Skeletal muscle satellite cell (primary cell): ENCODE measurements around the gene CHD5.

Experiments
- H3K27me3 ChIP-seq: 2 replicates; pipeline ENCODE4 v1.7.0; 2013; ENCODE audit warnings: low read length; ENCODE audit not compliant: control insufficient read depth, insufficient read depth
- H3K36me3 ChIP-seq: 2 replicates; pipeline ENCODE4 v1.7.0; 2013; ENCODE audit warnings: mild to moderate bottlenecking, control low read depth, low read length; ENCODE audit not compliant: insufficient read depth
- H3K4me1 ChIP-seq: 2 replicates; pipeline ENCODE4 v1.7.0; 2013; ENCODE audit warnings: low read length; ENCODE audit not compliant: control insufficient read depth, insufficient read depth
- H3K4me2 ChIP-seq: 2 replicates; pipeline ENCODE4 v1.7.0; 2013; ENCODE audit warnings: mild to moderate bottlenecking, low read length
- H3K4me3 ChIP-seq: 2 replicates; pipeline ENCODE4 v1.7.0; 2013; ENCODE audit warnings: low read length
- H3K9ac ChIP-seq: 2 replicates; pipeline ENCODE4 v1.7.0; 2013; ENCODE audit warnings: mild to moderate bottlenecking, low read depth, low read length, moderate library complexity
- H3K9me3 ChIP-seq: replicated peaks from 2 replicates; pipeline ENCODE4 v1.7.0; 2013; ENCODE audit warnings: mild to moderate bottlenecking, control low read depth, low read length

CHD5 gene

DNA sequence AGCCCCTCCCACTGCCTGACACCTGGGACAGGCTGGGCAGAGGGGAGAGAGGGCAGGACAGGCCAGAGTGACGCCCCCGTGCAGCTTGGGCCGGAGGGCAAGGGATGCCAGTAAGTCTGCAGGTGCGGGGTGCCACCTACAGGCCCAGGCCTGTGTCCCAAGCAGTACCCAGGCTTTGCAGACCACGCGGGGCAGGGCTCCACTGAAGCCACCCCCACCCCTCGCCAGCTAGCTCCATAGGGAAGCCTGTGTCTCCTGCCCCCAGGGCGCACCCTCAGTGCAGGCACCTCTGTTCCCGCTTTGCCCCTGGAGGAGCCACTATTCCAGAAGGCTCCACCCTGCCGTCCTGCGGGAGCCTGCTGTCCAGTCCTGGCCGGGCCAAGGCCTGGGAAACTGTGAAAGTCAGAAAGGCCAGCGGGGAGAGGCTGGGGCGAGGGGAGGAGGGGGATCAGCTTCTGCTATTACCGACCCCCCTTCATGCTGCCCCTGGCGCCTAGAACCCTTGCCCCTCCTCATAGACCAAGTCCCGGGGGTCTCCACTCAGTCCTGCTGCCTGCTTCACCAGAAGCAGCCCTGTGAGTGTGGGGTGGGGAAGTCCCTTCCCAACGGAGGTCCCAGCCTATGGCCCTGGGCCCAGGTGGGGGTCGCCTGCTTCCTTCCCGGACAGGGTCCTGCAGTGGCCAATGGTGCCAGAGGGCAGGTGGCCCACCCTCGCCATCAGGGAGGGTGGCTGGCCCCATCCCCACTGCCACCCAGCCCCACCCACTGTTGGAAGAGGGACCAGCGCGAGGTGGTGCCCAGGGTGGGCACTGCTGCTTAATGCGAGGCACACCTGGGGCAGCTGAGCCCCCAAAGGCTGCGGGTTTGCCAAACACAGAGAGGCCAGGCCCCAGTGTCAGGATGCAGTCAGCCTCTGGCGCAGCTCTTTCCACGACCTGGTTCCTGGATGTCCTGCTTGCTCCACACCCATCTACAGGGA lies 80.0 kb downstream of the CHD5 start:
- no peak overlapping the region for H3K4me3 ChIP-seq

DNA sequence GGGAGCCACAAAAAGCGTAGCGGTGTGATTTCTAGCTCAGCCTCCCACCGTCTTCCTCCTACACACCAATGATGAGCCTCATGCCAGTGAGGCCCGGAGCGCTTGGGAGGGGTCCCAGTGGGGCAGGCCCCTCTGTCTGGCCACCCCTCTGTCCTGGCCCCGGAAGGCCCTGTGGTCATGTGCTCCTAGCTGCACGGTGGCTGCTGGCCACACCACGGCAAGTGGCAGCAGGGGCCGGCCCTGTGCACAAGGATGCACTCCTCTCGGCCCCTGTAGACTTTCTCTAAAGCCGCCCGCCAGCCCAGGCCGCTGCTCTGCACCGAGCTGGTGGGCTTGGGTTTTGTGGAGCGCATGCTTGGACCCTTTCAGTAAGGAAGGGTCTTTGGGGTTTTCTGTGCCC lies 80.8 kb downstream of the CHD5 start:
- H3K9me3 ChIP-seq = no peaks in the 10 kb centered on the region
- peaks cover 26% of the 10 kb centered on the region for H3K27me3 ChIP-seq
- H3K36me3 ChIP-seq = no peaks in the 10 kb centered on the region
- peaks cover 10% of the 10 kb centered on the region for H3K4me1 ChIP-seq
- no peak overlapping the region for H3K9ac ChIP-seq
- H3K4me2 ChIP-seq = no peak overlapping the region
- H3K4me3 ChIP-seq = no peak overlapping the region

More for the DNA sequence above, 80.0 kb downstream of the CHD5 start:
- peaks cover 10% of the 10 kb centered on the region for H3K4me1 ChIP-seq
- H3K9me3 ChIP-seq = no peaks in the 10 kb centered on the region
- no peaks in the 10 kb centered on the region for H3K36me3 ChIP-seq
- no peak overlapping the region for H3K4me2 ChIP-seq
- H3K27me3 ChIP-seq = peaks cover 22% of the 10 kb centered on the region
- no peak overlapping the region for H3K9ac ChIP-seq

DNA sequence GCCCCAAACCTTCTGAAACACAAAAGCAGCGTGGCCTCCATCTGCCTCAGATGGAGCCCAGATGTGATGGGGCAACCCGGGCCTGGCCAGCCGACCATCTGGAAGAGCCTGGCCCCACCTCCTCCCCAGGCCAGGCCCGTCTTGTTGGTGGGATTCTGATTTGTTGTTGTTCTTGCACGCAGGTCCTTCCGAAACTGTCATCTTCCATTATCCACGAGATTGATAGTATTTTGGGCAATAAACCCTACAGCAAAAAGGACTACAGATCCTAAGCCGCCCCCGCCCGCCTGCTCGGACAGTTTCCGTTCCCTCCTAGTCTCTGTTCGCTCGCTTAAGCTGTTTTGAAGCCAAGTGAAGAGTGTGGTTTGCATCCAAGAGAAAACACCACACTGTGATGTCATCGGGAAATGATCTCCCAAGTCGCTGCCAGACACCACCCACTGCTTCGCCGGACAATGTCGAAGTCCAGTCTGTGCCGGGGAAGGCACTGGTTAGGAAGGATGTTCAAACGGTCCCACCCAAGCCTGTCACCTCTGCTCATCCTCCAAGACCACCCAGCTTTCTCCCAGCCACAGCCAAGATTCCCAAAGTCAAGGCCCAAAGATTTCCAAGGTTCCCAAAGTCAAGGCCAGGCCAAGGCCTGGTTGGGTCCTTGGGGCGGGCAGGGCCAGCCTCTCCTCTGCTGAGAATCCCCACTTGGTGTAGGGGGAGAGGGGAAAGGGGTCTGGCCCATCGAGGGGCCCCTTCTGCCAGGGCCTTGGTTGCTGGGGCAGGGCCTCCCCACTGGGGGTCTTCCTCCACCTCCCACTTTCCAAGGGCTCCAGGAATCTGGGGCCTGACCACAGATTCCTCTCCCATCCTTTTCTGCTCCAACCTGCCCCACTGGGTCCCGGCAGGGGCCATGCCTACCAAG lies 81.6 kb downstream of the CHD5 start:
- Histone ChIP-seq H3K4me3 (peak overlapping the region; percentile 20), H3K4me2 (peak overlapping the region; percentile 62), H3K27me3 (peaks cover 29% of the 10 kb centered on the region), H3K36me3 (no peaks in the 10 kb centered on the region), H3K9me3 (no peaks in the 10 kb centered on the region), H3K9ac (no peak overlapping the region), H3K4me1 (peaks cover 10% of the 10 kb centered on the region)

DNA sequence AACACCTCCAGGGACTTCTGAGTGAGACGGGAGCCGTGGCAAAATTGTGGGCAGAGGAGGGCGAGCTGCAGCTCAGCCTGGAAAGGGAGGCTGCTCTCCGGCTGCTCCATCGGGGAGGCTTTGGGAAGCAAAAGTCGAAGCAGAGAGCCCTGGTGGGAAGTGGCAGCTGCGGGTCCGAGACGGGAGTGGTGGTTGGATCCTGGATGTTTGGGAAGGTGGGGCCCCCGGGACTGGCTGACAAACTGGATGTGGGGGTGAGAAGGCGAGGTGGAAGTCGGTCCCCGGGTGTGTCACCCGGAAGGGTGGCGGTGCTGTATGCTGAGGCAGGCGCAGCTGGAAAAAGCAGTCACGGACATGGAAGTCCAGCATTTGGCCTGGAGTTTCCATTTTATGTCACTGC lies 82.3 kb downstream of the CHD5 start:
- H3K4me2 ChIP-seq = no peak overlapping the region
- H3K36me3 ChIP-seq = no peaks in the 10 kb centered on the region
- H3K9me3 ChIP-seq = no peaks in the 10 kb centered on the region
- H3K4me3 ChIP-seq = peak overlapping the region; percentile 20
- H3K27me3 ChIP-seq = peaks cover 29% of the 10 kb centered on the region
- H3K4me1 ChIP-seq = peaks cover 10% of the 10 kb centered on the region
- H3K9ac ChIP-seq = no peak overlapping the region

DNA sequence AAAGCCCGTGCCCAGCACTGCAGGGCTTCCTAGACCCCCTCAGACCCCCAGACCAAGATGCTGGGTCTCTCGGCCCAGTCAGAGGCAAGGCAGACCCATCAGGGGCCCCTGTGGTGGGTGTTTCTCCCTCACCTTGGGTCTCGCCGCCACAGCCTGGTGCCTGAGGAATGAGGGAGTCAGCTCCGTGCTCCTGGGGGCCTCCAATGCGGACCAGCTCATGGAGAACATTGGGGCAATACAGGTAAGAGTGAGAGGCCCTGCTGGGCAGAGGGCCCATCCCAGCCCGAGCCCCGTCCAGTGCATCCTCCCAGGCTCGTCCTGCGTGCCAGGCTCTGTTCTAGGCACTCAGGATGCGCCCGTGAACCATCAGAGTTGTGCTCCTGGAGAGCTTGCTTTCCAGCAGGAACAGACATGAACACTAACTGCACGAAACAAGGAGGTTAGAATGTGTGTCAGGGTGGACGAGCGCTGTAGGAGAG lies 83.0 kb downstream of the CHD5 start:
- Histone ChIP-seq H3K4me2 (no peak overlapping the region), H3K9me3 (no peaks in the 10 kb centered on the region), H3K9ac (no peak overlapping the region), H3K27me3 (peaks cover 29% of the 10 kb centered on the region), H3K36me3 (no peaks in the 10 kb centered on the region), H3K4me1 (peaks cover 10% of the 10 kb centered on the region), H3K4me3 (no peak overlapping the region)

DNA sequence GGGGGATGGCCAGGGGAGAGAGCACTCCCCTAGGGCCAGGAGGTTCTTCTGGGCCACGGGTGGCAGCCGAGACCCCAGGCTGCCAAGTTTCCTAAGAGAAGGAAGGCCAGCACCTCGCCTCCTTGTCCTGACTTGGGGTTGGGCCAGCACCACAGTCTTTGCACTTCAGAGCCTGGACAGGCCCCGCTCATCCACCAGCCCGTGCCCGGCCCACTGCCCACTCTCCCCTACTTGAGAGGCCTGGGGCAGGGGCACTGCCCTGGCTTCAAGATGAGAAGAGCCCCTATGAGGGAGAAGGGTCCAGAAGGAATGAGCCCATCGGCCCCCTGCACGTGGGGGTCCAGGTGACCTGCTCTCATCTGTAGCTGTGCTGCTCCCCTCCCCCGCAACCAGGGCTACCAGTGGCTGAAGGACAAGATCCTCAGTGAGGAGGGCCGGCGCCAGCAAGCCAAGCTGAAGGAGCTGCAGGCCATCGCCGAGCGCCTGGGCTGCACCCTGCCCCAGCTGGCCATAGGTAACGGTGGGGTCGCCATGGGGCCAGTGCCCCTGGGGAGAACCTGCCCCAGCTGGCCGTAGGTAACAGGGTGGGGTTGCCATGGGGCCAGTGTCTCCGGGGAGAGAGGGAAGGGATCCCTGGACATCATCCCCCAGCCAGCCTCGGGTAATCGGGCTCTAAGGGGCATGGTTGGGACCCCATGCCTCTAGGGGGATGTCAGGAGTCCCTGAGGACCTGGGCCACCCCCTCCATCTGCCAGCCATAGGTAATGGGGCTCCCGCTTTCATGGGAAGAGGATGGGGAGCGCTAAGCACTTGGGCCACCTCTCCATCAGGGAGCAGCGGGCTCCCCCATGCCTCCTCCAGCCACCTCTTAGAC lies 83.6 kb downstream of the CHD5 start:
- no peaks in the 10 kb centered on the region for H3K36me3 ChIP-seq
- H3K4me3 ChIP-seq = no peak overlapping the region
- no peak overlapping the region for H3K9ac ChIP-seq
- peaks cover 34% of the 10 kb centered on the region for H3K27me3 ChIP-seq
- no peaks in the 10 kb centered on the region for H3K9me3 ChIP-seq
- no peak overlapping the region for H3K4me2 ChIP-seq
- H3K4me1 ChIP-seq = peaks cover 10% of the 10 kb centered on the region

DNA sequence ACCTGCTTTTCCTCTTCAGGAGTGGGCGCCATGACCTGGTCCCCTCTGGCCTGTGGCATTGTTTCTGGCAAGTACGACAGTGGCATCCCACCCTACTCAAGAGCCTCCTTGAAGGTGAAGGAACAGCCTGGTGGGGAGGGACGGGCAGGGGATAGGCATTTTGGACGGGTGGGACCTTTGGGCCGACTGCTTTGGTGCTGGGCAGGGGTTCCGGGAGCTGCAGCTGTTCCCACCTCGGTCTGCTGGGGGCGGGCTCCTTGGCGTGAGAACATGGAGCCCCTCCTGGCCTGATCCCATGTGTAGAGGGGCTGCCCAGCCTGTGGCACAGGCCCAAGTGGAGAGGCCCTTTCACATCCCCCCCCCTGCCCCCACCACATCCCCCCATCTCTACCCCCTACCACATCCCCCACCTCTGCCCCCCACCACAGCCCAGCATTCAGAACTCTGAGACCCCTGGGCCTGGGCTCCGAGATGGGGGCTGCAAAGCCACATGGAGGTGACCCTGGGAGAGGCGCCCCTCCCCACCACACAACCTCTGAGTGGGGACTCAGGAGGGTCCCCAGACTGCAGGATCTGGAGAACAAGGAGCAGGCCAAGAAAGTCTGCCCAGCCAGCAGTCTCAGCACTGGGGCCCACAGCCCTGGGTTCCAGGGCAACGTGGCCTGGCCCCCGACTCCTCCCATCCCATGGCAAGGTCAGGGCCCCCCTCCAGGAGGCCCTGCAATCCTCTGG lies 84.4 kb downstream of the CHD5 start:
- no peaks in the 10 kb centered on the region for H3K36me3 ChIP-seq
- H3K9me3 ChIP-seq = no peaks in the 10 kb centered on the region
- H3K4me3 ChIP-seq = no peak overlapping the region
- no peak overlapping the region for H3K9ac ChIP-seq
- H3K27me3 ChIP-seq = peaks cover 34% of the 10 kb centered on the region
- no peak overlapping the region for H3K4me2 ChIP-seq
- H3K4me1 ChIP-seq = peaks cover 10% of the 10 kb centered on the region

DNA sequence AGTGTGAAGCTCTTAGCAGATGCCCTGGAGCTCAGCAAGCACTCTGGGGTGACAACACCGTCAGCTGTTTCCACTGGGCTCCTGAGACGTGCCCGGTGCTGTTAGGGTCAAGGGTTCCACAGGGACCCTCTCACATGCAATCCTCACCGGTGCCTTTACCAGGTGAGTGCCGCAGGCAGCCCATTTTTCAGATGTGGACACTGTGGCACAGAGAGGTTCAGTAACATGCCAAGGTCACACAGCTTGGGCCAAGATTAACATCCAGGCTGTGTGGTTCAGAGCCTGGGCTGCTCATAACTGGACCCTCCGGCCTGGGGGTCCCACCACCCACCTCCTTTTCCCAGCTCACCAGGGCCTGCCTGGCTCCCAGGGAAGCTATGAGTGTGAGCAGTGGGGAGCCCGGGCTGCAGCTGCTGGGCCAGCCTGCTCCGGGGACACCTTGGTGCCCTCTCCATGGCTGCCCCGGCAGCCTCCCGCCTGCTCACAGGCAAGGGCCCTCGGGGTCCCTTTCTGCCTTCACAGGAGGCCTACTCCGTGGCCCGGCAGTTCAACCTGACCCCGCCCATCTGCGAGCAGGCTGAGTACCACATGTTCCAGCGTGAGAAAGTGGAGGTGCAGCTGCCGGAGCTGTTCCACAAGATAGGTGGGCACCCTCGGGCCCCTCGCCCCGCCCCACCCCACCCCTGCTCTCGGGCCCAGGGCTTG lies 85.2 kb downstream of the CHD5 start:
- H3K36me3 ChIP-seq = no peaks in the 10 kb centered on the region

DNA sequence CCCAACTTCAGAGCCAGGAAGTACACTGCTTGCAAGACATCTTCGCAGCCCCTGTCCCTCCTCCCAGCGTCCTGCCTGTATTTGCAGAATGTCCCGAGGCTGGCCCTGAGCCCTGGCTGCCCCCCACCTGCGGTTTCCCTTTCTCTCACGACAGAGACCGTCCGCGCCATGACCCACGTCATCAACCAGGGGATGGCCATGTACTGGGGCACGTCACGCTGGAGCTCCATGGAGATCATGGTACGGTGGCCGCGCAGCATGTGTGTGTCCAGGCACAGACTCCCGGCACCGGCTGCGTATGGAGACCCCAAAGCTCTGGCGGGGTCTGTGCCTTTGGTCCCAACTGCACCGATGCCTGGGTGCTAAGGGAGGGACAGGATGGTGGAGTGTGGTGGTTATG lies 85.9 kb downstream of the CHD5 start:
- no peaks in the 10 kb centered on the region for H3K9me3 ChIP-seq
- no peaks in the 10 kb centered on the region for H3K36me3 ChIP-seq
- H3K9ac ChIP-seq = no peak overlapping the region
- H3K4me2 ChIP-seq = no peak overlapping the region
- H3K4me3 ChIP-seq = no peak overlapping the region
- peaks cover 10% of the 10 kb centered on the region for H3K4me1 ChIP-seq
- H3K27me3 ChIP-seq = peaks cover 37% of the 10 kb centered on the region

More for the DNA sequence above, 85.2 kb downstream of the CHD5 start:
- Histone ChIP-seq H3K4me2 (no peak overlapping the region), H3K4me1 (peaks cover 10% of the 10 kb centered on the region), H3K27me3 (peaks cover 36% of the 10 kb centered on the region), H3K9ac (no peak overlapping the region), H3K4me3 (no peak overlapping the region), H3K9me3 (no peaks in the 10 kb centered on the region)

DNA sequence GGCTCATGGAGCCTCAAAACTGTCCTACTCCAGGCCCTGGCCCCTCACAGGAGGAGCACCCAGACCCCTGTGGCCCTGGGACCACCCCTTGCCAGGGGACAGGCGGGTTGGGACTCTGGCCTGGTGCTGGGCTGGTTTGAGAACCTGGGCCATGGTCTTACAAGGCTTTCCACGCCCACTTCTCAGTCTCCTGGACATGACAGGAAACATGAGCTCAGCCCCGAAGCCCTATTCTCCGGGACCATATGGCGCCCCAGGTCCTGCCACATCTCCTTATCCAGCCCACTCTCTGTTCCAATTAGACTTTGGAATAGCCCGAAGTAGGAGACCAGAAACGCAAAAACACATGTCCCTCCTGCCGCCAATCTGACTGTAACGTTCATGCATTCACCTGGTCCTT lies 86.5 kb downstream of the CHD5 start:
- Histone ChIP-seq H3K36me3 (no peaks in the 10 kb centered on the region), H3K4me3 (no peak overlapping the region), H3K27me3 (peaks cover 37% of the 10 kb centered on the region), H3K9me3 (no peaks in the 10 kb centered on the region), H3K4me2 (no peak overlapping the region), H3K9ac (no peak overlapping the region), H3K4me1 (peaks cover 6% of the 10 kb centered on the region)
